WTC11 (cell line): ENCODE data around the gene STK32C. TPM values are rescaled to one million over a fixed set of nuclear protein-coding genes. Genes with fewer than 3 reads are reported as not detected.

Source experiments
- ATAC-seq: fragments of 200-7000 bp; cut with Tn5 transposase; 2 replicates; pipeline ENCODE4 v1.10.0; 2021; ENCODE audit warnings: mild to moderate bottlenecking, moderate library complexity
- CTCF ChIA-PET: fragments of 300-600 bp; sonication (Branson Sonifier 250); formaldehyde crosslinking; loops from one replicate; lab custom pipeline; 2021; ENCODE audit warnings: antibody characterized with exemption; lab: Charles Lee
- POLR2A ChIA-PET: fragments of 350-600 bp; sonication (Branson Sonifier 250); formaldehyde crosslinking; loops from one replicate; lab custom pipeline; 2021; ENCODE audit warnings: antibody characterized with exemption; lab: Charles Lee
- DNase-seq: peaks from one replicate; pipeline ENCODE4 v3.0.0; 2021; ENCODE audit warnings: low spot score
- H3K27ac Mint-ChIP-seq: 2 replicates; pipeline ENCODE4 v1.8.0; 2021; ENCODE audit warnings: mixed read lengths
- H3K27me3 Mint-ChIP-seq: 2 replicates; pipeline ENCODE4 v1.8.0; 2021; ENCODE audit warnings: low read depth, mild to moderate bottlenecking, moderate library complexity, mixed read lengths
- H3K36me3 Mint-ChIP-seq: 2 replicates; pipeline ENCODE4 v1.8.0; 2021; ENCODE audit warnings: mixed read lengths
- H3K4me1 Mint-ChIP-seq: 2 replicates; pipeline ENCODE4 v1.8.0; 2022; ENCODE audit warnings: mixed read lengths
- H3K4me3 Mint-ChIP-seq: 2 replicates; pipeline ENCODE4 v1.8.0; 2021; ENCODE audit warnings: mild to moderate bottlenecking, moderate library complexity, mixed read lengths
- H3K9me3 Mint-ChIP-seq: 2 replicates; pipeline ENCODE4 v1.8.0; 2021; ENCODE audit warnings: mixed read lengths
- ATF1 ChIP-seq: sonication (generic); formaldehyde crosslinking; IDR thresholded peaks from 2 replicates; pipeline ENCODE4 v1.8.1; 2023; ENCODE audit warnings: mild to moderate bottlenecking, moderate library complexity, missing genetic modification reagents
- CDX4 ChIP-seq: fragments of 250-450 bp; sonication (Bioruptor Pico); IDR thresholded peaks from 2 replicates; pipeline ENCODE4 v1.9.0; 2021; ENCODE audit warnings: moderate library complexity, mild to moderate bottlenecking, inconsistent platforms, borderline replicate concordance
- CTCF ChIP-seq: fragments of 200-600 bp; IDR thresholded peaks from 2 replicates; pipeline ENCODE4 v1.8.0; 2022; ENCODE audit warnings: antibody characterized with exemption
- ERG ChIP-seq: fragments of 250-450 bp; sonication (Bioruptor Pico); IDR thresholded peaks from 2 replicates; pipeline ENCODE4 v1.8.0; 2021; ENCODE audit warnings: mild to moderate bottlenecking
- ETV6 ChIP-seq: sonication (generic); formaldehyde crosslinking; IDR thresholded peaks from 2 replicates; pipeline ENCODE4 v1.8.1; 2022; ENCODE audit warnings: mild to moderate bottlenecking, missing genetic modification reagents
- FOXK1 ChIP-seq: sonication (generic); formaldehyde crosslinking; IDR thresholded peaks from 2 replicates; pipeline ENCODE4 v1.8.0; 2022; ENCODE audit warnings: mild to moderate bottlenecking, moderate library complexity, missing genetic modification reagents
- GABPB1 ChIP-seq: sonication (generic); formaldehyde crosslinking; IDR thresholded peaks from 2 replicates; pipeline ENCODE4 v1.8.1; 2023; ENCODE audit warnings: mild to moderate bottlenecking, missing genetic modification reagents
- JAZF1 ChIP-seq: fragments of 250-450 bp; sonication (Bioruptor Pico); IDR thresholded peaks from 2 replicates; pipeline ENCODE4 v1.9.0; 2021; ENCODE audit warnings: moderate library complexity, mild to moderate bottlenecking, inconsistent platforms
- KAT7 ChIP-seq: sonication (generic); formaldehyde crosslinking; IDR thresholded peaks from 2 replicates; pipeline ENCODE4 v1.8.1; 2023; ENCODE audit warnings: missing genetic modification reagents, mild to moderate bottlenecking, borderline replicate concordance
- NFATC4 ChIP-seq: fragments of 250-450 bp; sonication (Bioruptor Pico); IDR thresholded peaks from 2 replicates; pipeline ENCODE4 v1.9.0; 2021; ENCODE audit warnings: mild to moderate bottlenecking
- NFYB ChIP-seq: sonication (generic); formaldehyde crosslinking; conservative IDR thresholded peaks from 2 replicates; pipeline ENCODE4 v1.8.0; 2022; ENCODE audit warnings: low read depth, missing genetic modification reagents
- SOX15 ChIP-seq: fragments of 250-450 bp; sonication (Bioruptor Pico); IDR thresholded peaks from 2 replicates; pipeline ENCODE4 v1.9.0; 2021; ENCODE audit warnings: mild to moderate bottlenecking
- USF2 ChIP-seq: sonication (generic); formaldehyde crosslinking; IDR thresholded peaks from 2 replicates; pipeline ENCODE4 v1.8.1; 2023; ENCODE audit warnings: mild to moderate bottlenecking, missing genetic modification reagents, moderate library complexity
- ZNF423 ChIP-seq: fragments of 250-450 bp; sonication (Bioruptor Pico); IDR thresholded peaks from 2 replicates; pipeline ENCODE4 v2.1.2; 2022; ENCODE audit warnings: mild to moderate bottlenecking, moderate library complexity
- total RNA-seq: library from RNA; stranded (reverse); gene quantifications from 3 replicates; pipeline ENCODE4 v1.2.3, GENCODE V29; 2021
- TF ChIP-seq, protein P1 (sequence below): sonication (generic); formaldehyde crosslinking; IDR thresholded peaks from 2 replicates; pipeline ENCODE4 v1.8.1; 2022; ENCODE audit warnings: mild to moderate bottlenecking, moderate library complexity, missing genetic modification reagents
- TF ChIP-seq, protein P2 (sequence below): sonication (generic); formaldehyde crosslinking; IDR thresholded peaks from 2 replicates; pipeline ENCODE4 v1.8.1; 2023; ENCODE audit warnings: mild to moderate bottlenecking, missing genetic modification reagents, borderline replicate concordance
- TF ChIP-seq, protein P3 (sequence below): fragments of 250-450 bp; sonication (Bioruptor Pico); IDR thresholded peaks from 2 replicates; pipeline ENCODE4 v1.9.0; 2021; ENCODE audit warnings: mild to moderate bottlenecking
- TF ChIP-seq, protein P4 (sequence below): sonication (generic); formaldehyde crosslinking; IDR thresholded peaks from 2 replicates; pipeline ENCODE4 v1.8.0; 2022; ENCODE audit warnings: mild to moderate bottlenecking, missing genetic modification reagents
- TF ChIP-seq, protein P5 (sequence below): sonication (generic); formaldehyde crosslinking; IDR thresholded peaks from 2 replicates; pipeline ENCODE4 v1.8.0; 2023; ENCODE audit warnings: missing genetic modification reagents

Gene STK32C
- total RNA-seq, 1 experiment from 2014 or later, result 20.7 TPM

GRCh38 chr10:132310701-132311337 lies 3.1 kb upstream of the STK32C start (continued):
- no peak for TF ChIP-seq CTCF
- TF ChIP-seq JAZF1 (CRISPR knock-in tag), result no peak
- no peak for TF ChIP-seq ZNF423 (CRISPR knock-in tag)
- no peak for TF ChIP-seq NFYB (CRISPR knock-in tag)

- peaks cover 13% of the 10 kb centered on the region for H3K4me1 Mint-ChIP-seq
- H3K36me3 Mint-ChIP-seq, result peaks cover 17% of the 10 kb centered on the region
- DNase-seq, result no peak
- peaks cover 61% of the 10 kb centered on the region for H3K27me3 Mint-ChIP-seq
- TF ChIP-seq USF2 (no peak), JAZF1 (CRISPR knock-in tag) (no peak), ERG (no peak), NFATC4 (CRISPR knock-in tag) (no peak), ETV6 (CRISPR knock-in tag) (no peak), ATF1 (CRISPR knock-in tag) (no peak), KAT7 (CRISPR knock-in tag) (no peak), SOX15 (CRISPR knock-in tag) (no peak), CDX4 (CRISPR knock-in tag) (no peak), FOXK1 (CRISPR knock-in tag) (no peak), GABPB1 (CRISPR knock-in tag) (no peak)
- TF ChIP-seq, protein P1, sequence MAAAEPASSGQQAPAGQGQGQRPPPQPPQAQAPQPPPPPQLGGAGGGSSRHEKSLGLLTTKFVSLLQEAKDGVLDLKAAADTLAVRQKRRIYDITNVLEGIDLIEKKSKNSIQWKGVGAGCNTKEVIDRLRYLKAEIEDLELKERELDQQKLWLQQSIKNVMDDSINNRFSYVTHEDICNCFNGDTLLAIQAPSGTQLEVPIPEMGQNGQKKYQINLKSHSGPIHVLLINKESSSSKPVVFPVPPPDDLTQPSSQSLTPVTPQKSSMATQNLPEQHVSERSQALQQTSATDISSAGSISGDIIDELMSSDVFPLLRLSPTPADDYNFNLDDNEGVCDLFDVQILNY (CRISPR knock-in tag), result no peak
- TF ChIP-seq, protein P2, sequence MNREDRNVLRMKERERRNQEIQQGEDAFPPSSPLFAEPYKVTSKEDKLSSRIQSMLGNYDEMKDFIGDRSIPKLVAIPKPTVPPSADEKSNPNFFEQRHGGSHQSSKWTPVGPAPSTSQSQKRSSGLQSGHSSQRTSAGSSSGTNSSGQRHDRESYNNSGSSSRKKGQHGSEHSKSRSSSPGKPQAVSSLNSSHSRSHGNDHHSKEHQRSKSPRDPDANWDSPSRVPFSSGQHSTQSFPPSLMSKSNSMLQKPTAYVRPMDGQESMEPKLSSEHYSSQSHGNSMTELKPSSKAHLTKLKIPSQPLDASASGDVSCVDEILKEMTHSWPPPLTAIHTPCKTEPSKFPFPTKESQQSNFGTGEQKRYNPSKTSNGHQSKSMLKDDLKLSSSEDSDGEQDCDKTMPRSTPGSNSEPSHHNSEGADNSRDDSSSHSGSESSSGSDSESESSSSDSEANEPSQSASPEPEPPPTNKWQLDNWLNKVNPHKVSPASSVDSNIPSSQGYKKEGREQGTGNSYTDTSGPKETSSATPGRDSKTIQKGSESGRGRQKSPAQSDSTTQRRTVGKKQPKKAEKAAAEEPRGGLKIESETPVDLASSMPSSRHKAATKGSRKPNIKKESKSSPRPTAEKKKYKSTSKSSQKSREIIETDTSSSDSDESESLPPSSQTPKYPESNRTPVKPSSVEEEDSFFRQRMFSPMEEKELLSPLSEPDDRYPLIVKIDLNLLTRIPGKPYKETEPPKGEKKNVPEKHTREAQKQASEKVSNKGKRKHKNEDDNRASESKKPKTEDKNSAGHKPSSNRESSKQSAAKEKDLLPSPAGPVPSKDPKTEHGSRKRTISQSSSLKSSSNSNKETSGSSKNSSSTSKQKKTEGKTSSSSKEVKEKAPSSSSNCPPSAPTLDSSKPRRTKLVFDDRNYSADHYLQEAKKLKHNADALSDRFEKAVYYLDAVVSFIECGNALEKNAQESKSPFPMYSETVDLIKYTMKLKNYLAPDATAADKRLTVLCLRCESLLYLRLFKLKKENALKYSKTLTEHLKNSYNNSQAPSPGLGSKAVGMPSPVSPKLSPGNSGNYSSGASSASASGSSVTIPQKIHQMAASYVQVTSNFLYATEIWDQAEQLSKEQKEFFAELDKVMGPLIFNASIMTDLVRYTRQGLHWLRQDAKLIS, result no peak
- TF ChIP-seq, protein P3, sequence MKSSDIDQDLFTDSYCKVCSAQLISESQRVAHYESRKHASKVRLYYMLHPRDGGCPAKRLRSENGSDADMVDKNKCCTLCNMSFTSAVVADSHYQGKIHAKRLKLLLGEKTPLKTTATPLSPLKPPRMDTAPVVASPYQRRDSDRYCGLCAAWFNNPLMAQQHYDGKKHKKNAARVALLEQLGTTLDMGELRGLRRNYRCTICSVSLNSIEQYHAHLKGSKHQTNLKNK (CRISPR knock-in tag), result no peak
- TF ChIP-seq, protein P4, sequence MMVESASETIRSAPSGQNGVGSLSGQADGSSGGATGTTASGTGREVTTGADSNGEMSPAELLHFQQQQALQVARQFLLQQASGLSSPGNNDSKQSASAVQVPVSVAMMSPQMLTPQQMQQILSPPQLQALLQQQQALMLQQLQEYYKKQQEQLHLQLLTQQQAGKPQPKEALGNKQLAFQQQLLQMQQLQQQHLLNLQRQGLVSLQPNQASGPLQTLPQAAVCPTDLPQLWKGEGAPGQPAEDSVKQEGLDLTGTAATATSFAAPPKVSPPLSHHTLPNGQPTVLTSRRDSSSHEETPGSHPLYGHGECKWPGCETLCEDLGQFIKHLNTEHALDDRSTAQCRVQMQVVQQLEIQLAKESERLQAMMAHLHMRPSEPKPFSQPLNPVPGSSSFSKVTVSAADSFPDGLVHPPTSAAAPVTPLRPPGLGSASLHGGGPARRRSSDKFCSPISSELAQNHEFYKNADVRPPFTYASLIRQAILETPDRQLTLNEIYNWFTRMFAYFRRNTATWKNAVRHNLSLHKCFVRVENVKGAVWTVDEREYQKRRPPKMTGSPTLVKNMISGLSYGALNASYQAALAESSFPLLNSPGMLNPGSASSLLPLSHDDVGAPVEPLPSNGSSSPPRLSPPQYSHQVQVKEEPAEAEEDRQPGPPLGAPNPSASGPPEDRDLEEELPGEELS (CRISPR knock-in tag), result no peak
- TF ChIP-seq, protein P5, sequence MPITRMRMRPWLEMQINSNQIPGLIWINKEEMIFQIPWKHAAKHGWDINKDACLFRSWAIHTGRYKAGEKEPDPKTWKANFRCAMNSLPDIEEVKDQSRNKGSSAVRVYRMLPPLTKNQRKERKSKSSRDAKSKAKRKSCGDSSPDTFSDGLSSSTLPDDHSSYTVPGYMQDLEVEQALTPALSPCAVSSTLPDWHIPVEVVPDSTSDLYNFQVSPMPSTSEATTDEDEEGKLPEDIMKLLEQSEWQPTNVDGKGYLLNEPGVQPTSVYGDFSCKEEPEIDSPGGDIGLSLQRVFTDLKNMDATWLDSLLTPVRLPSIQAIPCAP, result no peak
- H3K4me3 Mint-ChIP-seq, result no peak overlapping the region
- ChIA-PET POLR2A (no interaction called here), CTCF (no interaction called here)
- no peak overlapping the region for H3K27ac Mint-ChIP-seq
- no peak for ATAC-seq
- H3K9me3 Mint-ChIP-seq, result peaks cover 32% of the 10 kb centered on the region
Observed at GRCh38 chr10:132309879-132310591, 2.3 kb upstream of the STK32C start.
